ENCODE results near the gene SLC7A6OS.

DNA sequence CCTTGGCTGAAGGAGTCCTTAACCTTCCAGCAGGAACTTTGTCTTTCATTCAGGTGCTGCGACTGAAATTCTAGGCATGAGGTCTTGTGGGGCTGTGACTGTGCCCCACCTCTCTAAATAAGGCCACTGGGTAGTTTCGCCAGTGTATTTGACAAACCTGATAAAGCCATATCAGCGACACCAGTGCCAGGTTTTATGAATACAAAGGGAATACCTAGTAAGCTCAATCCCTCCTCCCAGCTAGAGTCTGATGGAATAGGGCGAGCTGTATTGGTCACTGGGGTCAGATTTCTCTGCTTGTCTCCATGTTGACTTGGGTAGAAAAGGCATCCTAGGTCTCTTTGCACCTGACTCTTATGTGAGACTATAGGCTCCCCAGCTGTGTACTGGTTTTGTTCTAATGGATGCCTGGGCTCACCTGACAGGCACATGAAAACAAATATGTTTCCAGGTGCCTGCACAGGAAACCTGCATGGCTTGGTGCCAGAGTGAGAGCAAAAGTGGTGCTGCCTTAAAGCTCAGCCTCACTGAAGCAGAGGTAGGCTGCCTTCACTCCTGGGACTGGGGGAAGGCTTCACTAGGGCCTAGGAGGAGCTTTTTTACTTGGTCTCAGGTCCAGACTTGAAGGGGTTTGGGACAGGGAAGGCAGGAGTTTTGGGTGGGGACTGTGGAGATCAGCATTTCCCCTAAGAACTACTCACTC lies 38.1 kb downstream of the SLC7A6OS start:
- TF ChIP-seq, protein P1, sequence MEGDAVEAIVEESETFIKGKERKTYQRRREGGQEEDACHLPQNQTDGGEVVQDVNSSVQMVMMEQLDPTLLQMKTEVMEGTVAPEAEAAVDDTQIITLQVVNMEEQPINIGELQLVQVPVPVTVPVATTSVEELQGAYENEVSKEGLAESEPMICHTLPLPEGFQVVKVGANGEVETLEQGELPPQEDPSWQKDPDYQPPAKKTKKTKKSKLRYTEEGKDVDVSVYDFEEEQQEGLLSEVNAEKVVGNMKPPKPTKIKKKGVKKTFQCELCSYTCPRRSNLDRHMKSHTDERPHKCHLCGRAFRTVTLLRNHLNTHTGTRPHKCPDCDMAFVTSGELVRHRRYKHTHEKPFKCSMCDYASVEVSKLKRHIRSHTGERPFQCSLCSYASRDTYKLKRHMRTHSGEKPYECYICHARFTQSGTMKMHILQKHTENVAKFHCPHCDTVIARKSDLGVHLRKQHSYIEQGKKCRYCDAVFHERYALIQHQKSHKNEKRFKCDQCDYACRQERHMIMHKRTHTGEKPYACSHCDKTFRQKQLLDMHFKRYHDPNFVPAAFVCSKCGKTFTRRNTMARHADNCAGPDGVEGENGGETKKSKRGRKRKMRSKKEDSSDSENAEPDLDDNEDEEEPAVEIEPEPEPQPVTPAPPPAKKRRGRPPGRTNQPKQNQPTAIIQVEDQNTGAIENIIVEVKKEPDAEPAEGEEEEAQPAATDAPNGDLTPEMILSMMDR (IDR thresholded peaks at IDR 0.05; ENCODE audit: low read depth, low read length), result no peak
- TF ChIP-seq POLR2A (IDR thresholded peaks at IDR 0.05; ENCODE audit: extremely low read depth, insufficient read length), result no peak
